Karpas-422 (cell line): ENCODE results near the gene SYT13. TPM values are rescaled to one million over a fixed set of nuclear protein-coding genes. Genes with fewer than 3 reads are reported as not detected.
A peak's percentile ranks its signal among the peaks of the same experiment; 100 is the strongest.

Source experiments
- DNase-seq: peaks from one replicate; pipeline ENCODE4 v3.0.0-alpha.2; 2015
- H2AFZ ChIP-seq: fragments of 200-600 bp; sonication (generic); 2 replicates; pipeline ENCODE4 v1.6.1; 2014; ENCODE audit warnings: antibody characterized with exemption, low read length, mixed read lengths
- H3K27ac ChIP-seq: fragments of 200-600 bp; sonication (generic); 2 replicates; pipeline ENCODE4 v1.5.1; 2014; ENCODE audit warnings: mild to moderate bottlenecking, low read length, moderate library complexity
- H3K27me3 ChIP-seq: fragments of 200-600 bp; sonication (generic); 2 replicates; pipeline ENCODE4 v1.6.1; 2014; ENCODE audit warnings: low read length, mixed read lengths
- H3K36me3 ChIP-seq: fragments of 200-600 bp; sonication (generic); 2 replicates; pipeline ENCODE4 v1.6.1; 2014; ENCODE audit warnings: low read length, mixed read lengths; ENCODE audit not compliant: insufficient read depth
- H3K4me1 ChIP-seq: fragments of 200-600 bp; sonication (generic); 2 replicates; pipeline ENCODE4 v1.6.1; 2014; ENCODE audit warnings: mild to moderate bottlenecking, low read length, mixed read lengths
- H3K4me2 ChIP-seq: fragments of 200-600 bp; sonication (generic); 2 replicates; pipeline ENCODE4 v1.6.1; 2014; ENCODE audit warnings: low read length, low read depth, mild to moderate bottlenecking; ENCODE audit not compliant: poor library complexity, severe bottlenecking
- H3K4me3 ChIP-seq: fragments of 200-600 bp; sonication (generic); 2 replicates; pipeline ENCODE4 v1.5.1; 2014; ENCODE audit warnings: mild to moderate bottlenecking, antibody characterized with exemption, low read length, mixed read lengths
- H3K79me2 ChIP-seq: fragments of 200-600 bp; sonication (generic); 2 replicates; pipeline ENCODE4 v1.6.1; 2014; ENCODE audit warnings: mild to moderate bottlenecking, low read length, mixed read lengths
- H3K9ac ChIP-seq: fragments of 200-600 bp; sonication (generic); 2 replicates; pipeline ENCODE4 v1.6.0; 2014; ENCODE audit warnings: low read length
- H3K9me2 ChIP-seq: fragments of 200-600 bp; sonication (generic), shearing (Covaris generic); replicated peaks from 2 replicates; pipeline ENCODE4 v1.6.0; 2014; ENCODE audit warnings: mild to moderate bottlenecking, low read length, moderate library complexity; ENCODE audit not compliant: insufficient read depth
- H3K9me3 ChIP-seq: fragments of 300-700, 200-600 bp; sonication (generic); 2 replicates; pipeline ENCODE4 v1.6.1; 2014; ENCODE audit warnings: low read length, mixed read lengths
- H4K20me1 ChIP-seq: fragments of 200-600 bp; sonication (generic); 2 replicates; pipeline ENCODE4 v1.6.1; 2014; ENCODE audit warnings: mild to moderate bottlenecking, antibody characterized with exemption, low read length, low read depth; ENCODE audit not compliant: insufficient read depth
- total RNA-seq: library from RNA; depleted of rRNA; stranded (reverse); fragments of >200 nt; shearing (Covaris generic); gene quantifications from 2 replicates; pipeline ENCODE4 v1.2.3, GENCODE V29; 2014; ENCODE audit warnings: low replicate concordance

Gene SYT13
- total RNA-seq, 1 experiment from 2014 or later = not detected

DNA sequence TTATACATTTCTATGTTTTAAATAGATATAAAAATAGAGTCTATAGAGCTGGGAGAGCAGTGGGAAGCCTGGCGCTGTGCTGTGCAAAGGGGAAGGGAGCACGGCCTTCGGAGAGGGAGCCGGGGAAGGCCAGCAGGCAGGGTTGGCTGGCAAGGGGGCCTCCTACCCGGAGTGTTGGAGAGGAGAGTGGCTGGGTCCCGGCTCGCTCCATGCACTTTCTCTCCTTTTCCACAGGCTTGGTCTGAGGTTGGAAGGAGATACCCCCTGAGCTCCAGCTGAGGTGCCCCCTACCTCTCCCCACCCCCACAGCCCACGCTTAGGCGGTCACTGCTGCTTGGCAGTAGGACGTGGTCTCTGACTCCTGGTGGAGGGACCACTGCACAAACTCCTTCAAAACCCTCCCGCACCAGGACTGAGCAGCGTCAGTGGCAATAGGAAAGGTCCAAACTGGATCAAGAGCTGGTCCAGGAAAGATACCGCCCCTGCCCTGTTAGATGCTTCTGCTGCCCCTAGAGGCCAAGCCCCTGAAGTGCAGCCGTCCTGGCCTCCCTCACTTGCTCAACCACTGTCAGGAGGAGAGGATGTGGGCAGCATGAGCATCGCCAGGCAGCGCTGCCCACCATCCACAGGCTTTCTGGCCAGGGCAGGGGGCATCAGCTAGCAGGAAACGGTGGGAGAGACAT, 52.9 kb downstream of the SYT13 start:
- peak; percentile 86 for DNase-seq
- no peaks in the 10 kb centered on the region for H3K36me3 ChIP-seq
- H2AFZ ChIP-seq = no peak overlapping the region
- no peak overlapping the region for H3K9ac ChIP-seq
- no peak overlapping the region for H3K27ac ChIP-seq
- H3K9me2 ChIP-seq = no peaks in the 10 kb centered on the region
- H3K79me2 ChIP-seq = no peaks in the 10 kb centered on the region
- no peak overlapping the region for H3K4me2 ChIP-seq
- no peaks in the 10 kb centered on the region for H3K4me1 ChIP-seq
- no peaks in the 10 kb centered on the region for H3K27me3 ChIP-seq
- no peaks in the 10 kb centered on the region for H3K9me3 ChIP-seq
- no peaks in the 10 kb centered on the region for H4K20me1 ChIP-seq
- no peak overlapping the region for H3K4me3 ChIP-seq

DNA sequence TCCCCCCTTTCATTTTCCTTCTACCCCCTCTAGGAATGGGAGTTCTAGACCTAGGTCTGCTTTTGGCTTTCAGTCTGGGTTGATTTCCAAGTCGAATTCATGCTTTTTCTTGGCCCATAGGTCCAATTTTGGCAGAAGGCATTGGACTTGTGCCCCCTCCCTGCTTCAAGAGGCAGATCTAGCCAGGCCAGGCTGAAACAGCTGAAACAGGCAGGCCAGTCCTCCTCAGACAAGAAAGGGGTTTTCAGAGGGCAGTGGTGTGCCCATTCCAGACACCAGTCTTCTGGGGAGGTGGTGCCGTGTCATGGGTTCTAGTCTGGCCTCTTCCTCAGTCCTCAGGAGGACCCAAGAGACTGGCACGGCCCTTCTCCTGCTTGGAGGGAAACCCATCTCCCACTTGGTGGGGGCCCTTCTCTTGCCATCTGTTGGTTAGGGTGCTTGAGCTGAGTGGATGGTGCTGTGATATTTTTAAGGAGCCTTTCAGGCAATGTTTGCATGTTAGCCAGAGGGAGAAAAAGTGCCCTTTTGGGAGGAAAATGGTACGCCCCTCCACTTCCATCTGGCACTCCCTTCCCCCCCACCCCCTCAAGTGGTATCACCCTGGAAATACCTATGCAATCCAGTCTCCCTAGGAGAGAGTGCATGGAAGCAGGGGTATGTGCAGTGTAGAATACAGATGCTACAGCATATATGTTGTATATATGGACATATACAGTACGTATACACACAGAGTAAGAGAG, 53.6 kb downstream of the SYT13 start:
- no peaks in the 10 kb centered on the region for H3K36me3 ChIP-seq
- H3K9ac ChIP-seq = no peak overlapping the region
- H3K4me1 ChIP-seq = no peaks in the 10 kb centered on the region
- no peak overlapping the region for H2AFZ ChIP-seq
- no peak for DNase-seq
- H3K27ac ChIP-seq = no peak overlapping the region
- H3K79me2 ChIP-seq = no peaks in the 10 kb centered on the region
- H4K20me1 ChIP-seq = no peaks in the 10 kb centered on the region
- H3K4me3 ChIP-seq = no peak overlapping the region
- H3K9me2 ChIP-seq = no peaks in the 10 kb centered on the region
- H3K27me3 ChIP-seq = no peaks in the 10 kb centered on the region
- H3K4me2 ChIP-seq = no peak overlapping the region
- H3K9me3 ChIP-seq = no peaks in the 10 kb centered on the region

DNA sequence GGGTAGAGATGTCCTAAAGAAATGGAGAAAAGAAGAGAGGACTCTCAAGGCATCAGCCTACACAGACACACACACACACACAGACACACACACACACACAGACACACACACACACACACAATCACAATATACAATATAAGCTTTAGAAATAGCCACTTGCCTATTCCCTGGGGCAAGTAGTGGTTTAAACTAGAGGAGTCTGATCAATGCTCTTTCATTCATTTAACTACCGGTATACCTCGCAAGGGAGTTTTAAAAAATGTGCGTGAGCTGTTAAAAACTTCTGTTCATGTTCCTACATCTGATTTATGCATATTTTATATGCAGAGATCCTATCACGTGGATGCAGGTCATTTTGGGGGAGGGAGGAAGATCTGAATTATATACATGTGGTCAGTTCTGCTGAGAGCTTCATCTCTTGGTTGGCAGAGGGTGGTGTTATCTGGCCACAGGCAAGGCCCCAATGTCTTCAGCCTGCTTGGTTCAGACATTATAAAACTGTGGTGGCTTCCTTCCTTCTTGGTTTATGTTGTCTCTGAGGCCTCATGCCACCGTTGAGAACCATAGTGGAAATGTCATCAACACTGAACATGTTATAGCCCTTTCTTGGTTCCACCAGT, 56.6 kb downstream of the SYT13 start:
- Histone ChIP-seq H3K9me3 (no peaks in the 10 kb centered on the region), H3K9me2 (no peaks in the 10 kb centered on the region), H3K9ac (no peak overlapping the region), H2AFZ (no peak overlapping the region), H3K4me1 (no peaks in the 10 kb centered on the region), H3K27me3 (no peaks in the 10 kb centered on the region), H4K20me1 (no peaks in the 10 kb centered on the region), H3K36me3 (no peaks in the 10 kb centered on the region), H3K4me3 (no peak overlapping the region), H3K27ac (no peak overlapping the region), H3K4me2 (no peak overlapping the region), H3K79me2 (no peaks in the 10 kb centered on the region)
- DNase-seq = no peak

DNA sequence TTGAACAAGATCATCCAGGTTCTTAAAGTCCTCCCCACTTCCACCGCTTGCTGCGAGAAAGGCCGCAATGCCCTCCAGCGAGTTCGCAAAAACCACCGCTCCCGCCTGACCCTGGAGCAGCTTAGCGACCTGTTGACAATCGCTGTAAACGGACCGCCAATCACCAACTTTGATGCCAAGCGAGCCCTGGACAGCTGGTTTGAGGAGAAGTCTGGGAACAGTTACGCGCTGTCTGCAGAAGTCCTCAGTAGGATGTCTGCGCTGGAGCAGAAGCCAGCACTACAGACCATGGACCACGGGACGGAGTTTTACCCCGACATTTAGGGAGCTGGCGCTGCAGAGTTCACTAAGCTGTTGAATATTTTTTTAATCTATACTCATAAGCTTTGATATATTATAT, 58.3 kb downstream of the SYT13 start:
- no peaks in the 10 kb centered on the region for H3K4me1 ChIP-seq
- H3K9me2 ChIP-seq = no peaks in the 10 kb centered on the region
- H3K36me3 ChIP-seq = no peaks in the 10 kb centered on the region
- no peak overlapping the region for H2AFZ ChIP-seq
- no peaks in the 10 kb centered on the region for H3K27me3 ChIP-seq
- DNase-seq = no peak
- H3K9me3 ChIP-seq = no peaks in the 10 kb centered on the region
- no peak overlapping the region for H3K27ac ChIP-seq
- H3K79me2 ChIP-seq = no peaks in the 10 kb centered on the region
- no peak overlapping the region for H3K4me2 ChIP-seq
- H3K9ac ChIP-seq = no peak overlapping the region
- no peaks in the 10 kb centered on the region for H4K20me1 ChIP-seq
- no peak overlapping the region for H3K4me3 ChIP-seq

DNA sequence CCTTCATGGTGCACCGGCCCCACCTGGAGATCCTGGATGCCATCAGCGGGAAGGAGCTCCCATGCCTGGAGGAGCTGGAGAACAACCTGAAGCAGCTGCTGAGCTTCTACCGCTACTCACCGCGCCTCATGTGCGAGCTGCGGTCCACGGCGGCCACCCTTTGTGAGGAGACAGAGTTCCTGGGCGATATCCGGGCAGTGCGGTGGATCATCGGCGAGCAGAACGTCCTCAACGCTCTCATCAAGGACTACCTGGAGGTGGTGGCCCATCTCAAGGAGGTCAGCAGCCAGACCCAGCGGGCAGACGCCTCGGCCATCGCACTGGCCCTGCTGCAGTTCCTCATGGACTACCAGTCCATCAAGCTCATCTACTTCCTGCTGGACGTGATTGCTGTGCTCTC, 59.2 kb downstream of the SYT13 start:
- Histone ChIP-seq H4K20me1 (no peaks in the 10 kb centered on the region), H3K4me2 (no peak overlapping the region), H3K9ac (no peak overlapping the region), H3K27me3 (no peaks in the 10 kb centered on the region), H3K4me1 (no peaks in the 10 kb centered on the region), H3K4me3 (no peak overlapping the region), H2AFZ (no peak overlapping the region), H3K79me2 (no peaks in the 10 kb centered on the region), H3K36me3 (no peaks in the 10 kb centered on the region), H3K27ac (no peak overlapping the region), H3K9me2 (no peaks in the 10 kb centered on the region), H3K9me3 (no peaks in the 10 kb centered on the region)
- no peak for DNase-seq

DNA sequence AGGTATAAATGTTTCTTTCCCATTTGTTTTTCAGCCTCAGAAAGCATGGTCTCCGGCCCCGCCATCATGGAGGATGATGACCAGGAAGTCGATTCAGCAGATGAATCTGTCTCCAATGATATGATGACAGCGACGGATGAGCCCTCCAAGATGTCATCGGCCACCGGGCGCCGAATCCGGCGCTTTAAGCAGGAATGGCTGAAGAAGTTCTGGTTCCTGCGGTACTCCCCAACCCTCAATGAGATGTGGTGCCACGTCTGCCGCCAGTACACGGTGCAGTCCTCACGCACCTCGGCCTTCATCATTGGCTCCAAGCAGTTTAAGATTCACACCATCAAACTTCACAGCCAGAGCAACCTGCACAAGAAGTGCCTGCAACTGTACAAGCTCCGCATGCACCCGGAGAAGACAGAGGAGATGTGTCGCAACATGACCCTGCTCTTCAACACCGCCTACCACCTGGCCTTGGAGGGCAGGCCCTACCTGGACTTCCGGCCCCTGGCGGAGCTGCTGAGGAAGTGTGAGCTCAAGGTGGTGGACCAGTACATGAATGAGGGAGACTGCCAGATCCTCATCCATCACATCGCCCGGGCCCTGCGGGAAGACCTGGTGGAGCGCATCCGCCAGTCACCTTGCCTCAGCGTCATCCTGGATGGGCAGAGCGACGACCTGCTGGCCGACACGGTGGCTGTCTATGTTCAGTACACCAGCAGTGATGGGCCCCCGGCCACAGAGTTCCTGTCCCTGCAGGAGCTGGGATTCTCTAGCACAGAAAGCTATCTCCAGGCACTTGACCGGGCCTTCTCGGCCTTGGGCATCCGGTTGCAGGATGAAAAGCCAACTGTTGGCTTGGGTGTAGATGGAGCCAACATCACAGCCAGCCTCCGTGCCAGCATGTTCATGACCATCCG, 59.9 kb downstream of the SYT13 start:
- no peak overlapping the region for H3K4me3 ChIP-seq
- H2AFZ ChIP-seq = no peak overlapping the region
- H3K79me2 ChIP-seq = no peaks in the 10 kb centered on the region
- H3K9ac ChIP-seq = no peak overlapping the region
- no peak for DNase-seq
- no peaks in the 10 kb centered on the region for H3K9me2 ChIP-seq
- H3K4me2 ChIP-seq = no peak overlapping the region
- H4K20me1 ChIP-seq = no peaks in the 10 kb centered on the region
- H3K36me3 ChIP-seq = no peaks in the 10 kb centered on the region
- H3K4me1 ChIP-seq = no peaks in the 10 kb centered on the region
- H3K27ac ChIP-seq = no peak overlapping the region
- no peaks in the 10 kb centered on the region for H3K27me3 ChIP-seq
- H3K9me3 ChIP-seq = no peaks in the 10 kb centered on the region

DNA sequence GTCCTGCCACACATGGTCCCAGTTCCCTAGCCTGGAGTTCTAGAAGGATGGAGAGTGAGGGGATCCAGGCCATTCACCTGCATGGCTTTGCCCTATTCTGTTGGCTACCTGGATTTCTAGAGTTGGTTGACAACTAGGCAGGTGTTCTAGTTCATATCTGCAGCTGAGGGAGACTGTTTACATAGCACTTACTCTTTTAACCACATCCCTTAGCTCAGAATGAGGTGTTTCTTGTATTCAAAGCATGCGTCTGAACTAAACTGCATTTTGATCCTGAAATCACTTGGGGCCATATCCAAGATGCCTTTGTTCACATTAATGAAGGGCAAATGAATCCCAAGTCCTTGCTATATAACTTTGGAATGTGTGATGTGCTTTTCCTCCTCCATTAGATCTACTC, 60.9 kb downstream of the SYT13 start:
- Histone ChIP-seq H3K36me3 (no peaks in the 10 kb centered on the region), H3K4me1 (no peaks in the 10 kb centered on the region), H3K9me3 (no peaks in the 10 kb centered on the region), H2AFZ (no peak overlapping the region), H3K4me2 (no peak overlapping the region), H3K9ac (no peak overlapping the region), H4K20me1 (no peaks in the 10 kb centered on the region), H3K9me2 (no peaks in the 10 kb centered on the region), H3K27ac (no peak overlapping the region), H3K79me2 (no peaks in the 10 kb centered on the region), H3K27me3 (no peaks in the 10 kb centered on the region), H3K4me3 (no peak overlapping the region)
- DNase-seq = no peak

DNA sequence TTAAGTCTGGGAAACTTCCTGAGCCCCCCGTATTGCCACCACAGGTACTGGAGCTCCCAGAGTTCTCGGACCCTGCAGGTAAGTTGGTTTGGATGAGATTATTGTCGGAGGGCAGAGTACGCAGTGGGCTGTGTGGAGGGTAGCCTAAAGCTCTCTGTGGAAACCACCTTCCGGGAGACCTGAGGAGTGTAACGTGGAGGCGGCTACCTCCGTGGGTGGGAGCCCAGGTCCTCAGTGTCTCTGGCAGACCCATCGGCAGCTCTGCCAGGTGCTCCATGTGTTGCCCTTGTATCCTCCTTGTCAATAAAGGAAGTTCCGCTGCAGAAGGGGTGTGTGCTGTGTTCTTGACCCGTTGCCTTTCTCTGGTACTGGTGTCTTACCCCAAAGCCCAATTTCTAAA, 61.4 kb downstream of the SYT13 start:
- no peak overlapping the region for H3K4me3 ChIP-seq
- H3K9me2 ChIP-seq = no peaks in the 10 kb centered on the region
- no peaks in the 10 kb centered on the region for H3K79me2 ChIP-seq
- H3K27ac ChIP-seq = no peak overlapping the region
- no peak overlapping the region for H2AFZ ChIP-seq
- H3K4me2 ChIP-seq = no peak overlapping the region
- H3K36me3 ChIP-seq = no peaks in the 10 kb centered on the region
- DNase-seq = no peak
- H3K27me3 ChIP-seq = no peaks in the 10 kb centered on the region
- H3K9ac ChIP-seq = no peak overlapping the region
- H3K4me1 ChIP-seq = no peaks in the 10 kb centered on the region
- H3K9me3 ChIP-seq = no peaks in the 10 kb centered on the region
- no peaks in the 10 kb centered on the region for H4K20me1 ChIP-seq
